HG03196 (cell line): ENCODE data around the gene PKD1.
"Not testable (repeated sequence)": the region's sequence is repeated elsewhere in the genome, so short reads cannot be mapped to it uniquely, and the experiment has no call there.

Source experiments
- ATAC-seq: cut with Tn5 transposase; IDR thresholded peaks from one replicate; pipeline ENCODE4 v1.9.1; 2021; ENCODE audit not compliant: unreplicated experiment

The PKD1 gene

GRCh38 chr16:2152695-2153506, 17.2 kb upstream of the PKD1 start:
- ATAC-seq, result no peak

DNA sequence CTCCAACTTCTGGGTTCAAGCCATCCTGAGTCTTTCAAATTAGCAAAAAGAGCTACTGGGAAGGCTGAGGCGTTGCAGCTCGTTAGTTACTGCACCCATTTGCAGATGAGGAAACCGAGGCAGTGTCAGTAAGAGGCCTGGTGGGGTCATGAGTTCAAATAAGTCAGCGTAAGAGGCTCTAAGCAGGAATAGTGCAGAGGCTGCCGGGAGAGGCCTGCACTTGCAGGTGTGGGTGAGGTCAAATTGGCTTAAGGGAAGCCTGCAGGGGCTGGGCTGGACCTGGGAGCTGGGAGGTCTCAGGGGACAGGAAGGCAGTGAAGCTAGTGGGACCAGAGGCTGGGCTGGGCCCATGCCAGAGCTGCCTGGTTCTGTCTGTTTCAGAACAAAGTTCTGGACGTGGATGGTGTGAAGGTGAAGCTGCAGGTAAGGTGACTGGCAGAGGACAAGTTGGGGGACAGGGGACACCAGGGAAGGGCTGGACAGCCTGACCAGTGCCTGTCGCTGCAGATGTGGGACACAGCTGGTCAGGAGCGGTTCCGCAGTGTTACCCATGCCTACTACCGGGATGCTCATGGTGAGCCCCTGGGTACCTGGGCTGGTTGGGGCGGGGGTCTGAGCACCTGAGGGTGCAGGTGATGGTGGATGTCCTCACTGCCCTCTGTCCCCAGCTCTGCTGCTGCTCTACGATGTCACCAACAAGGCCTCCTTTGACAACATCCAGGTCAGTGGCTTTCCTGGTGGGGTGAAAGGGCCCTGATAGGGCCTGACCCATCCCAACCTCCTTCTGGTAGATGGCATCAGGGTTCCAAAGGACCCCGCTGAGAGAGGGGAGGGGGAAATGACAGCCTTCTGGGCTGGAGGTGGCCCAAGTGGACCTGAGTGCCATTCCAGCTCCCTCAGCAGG, 15.7 kb upstream of the PKD1 start:
- no peak for ATAC-seq

DNA sequence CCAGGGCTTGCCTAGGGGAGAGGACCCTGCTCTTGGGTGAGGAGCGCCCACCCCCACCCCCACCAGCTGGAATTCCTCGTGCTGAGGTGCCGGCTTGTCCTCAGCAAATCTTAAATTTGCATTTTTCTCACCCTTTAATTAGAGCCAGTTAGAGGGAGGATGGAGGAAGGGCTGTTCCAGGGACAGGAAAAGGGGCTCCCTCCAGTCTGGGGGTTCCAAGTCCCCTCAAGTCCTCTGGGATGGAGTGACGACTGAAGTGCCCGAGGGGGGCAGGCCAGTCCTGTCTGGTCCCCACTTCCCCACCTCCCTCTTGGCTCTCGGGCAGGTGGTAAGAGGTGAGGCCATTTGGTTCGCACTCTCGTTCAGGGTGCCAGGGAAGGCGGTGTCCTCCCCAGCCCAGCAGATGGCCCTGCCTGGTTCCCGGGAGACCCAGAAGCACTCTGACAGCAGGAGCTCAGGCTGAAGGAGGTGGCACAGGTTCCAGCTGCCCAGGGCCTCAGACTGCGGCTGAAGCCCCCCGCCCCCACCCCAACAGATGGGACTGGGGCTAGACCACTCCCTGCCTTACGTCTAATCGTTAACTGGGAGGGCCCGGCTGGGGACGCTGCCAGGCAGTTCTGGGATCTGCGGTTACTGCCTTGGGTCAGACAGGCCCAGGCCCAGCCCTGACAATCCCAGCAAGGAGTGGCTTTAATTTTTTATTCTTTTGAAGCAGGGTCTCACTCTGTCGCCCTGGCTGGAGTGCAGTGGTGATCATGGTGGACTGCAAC, 14.9 kb upstream of the PKD1 start:
- no peak for ATAC-seq

- ATAC-seq, result no peak
Measured at GRCh38 chr16:2149630-2150417, 14.1 kb upstream of the PKD1 start.

DNA sequence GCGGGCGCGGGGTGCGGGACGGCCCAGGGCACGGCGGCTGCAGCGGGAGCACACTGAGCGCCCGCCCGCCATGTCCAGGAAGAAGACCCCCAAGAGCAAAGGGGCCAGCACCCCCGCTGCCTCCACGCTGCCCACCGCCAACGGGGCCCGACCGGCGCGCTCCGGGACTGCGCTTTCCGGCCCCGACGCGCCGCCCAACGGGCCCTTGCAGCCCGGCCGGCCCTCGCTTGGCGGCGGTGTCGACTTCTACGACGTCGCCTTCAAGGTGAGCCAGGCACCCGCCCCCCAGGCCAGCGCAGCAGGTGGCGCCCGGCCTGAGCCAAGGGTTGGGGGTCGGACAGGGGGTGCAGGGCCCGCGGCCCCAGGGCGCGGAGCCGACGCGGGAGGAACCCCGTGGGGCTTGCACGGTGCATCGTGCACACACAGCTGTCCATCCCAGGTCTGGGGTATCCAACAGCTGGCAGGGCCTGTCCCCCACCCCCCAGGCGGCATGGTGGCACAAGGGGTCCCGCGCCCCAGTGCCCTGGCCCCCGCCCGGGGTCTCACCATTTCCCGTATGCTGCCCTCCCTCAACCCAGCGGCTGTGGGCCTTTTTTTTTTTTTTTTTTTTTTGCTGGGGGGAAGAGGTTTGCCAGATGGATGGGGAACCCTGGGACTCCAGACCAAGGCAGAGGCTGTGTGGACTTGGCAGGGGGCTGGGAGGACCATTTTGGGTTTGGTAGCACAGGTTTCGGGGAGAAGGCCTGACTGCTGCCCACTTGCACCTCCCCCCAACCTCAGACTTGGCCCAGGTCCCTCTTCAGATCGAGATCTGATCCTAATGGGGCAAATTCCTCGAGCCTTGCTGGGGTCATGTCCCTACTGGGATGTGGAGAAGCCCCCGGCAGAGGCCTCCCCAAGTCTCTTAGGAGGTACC, 13.3 kb upstream of the PKD1 start:
- no peak for ATAC-seq

- no peak for ATAC-seq
Measured at GRCh38 chr16:2147981-2148671, 12.4 kb upstream of the PKD1 start, which contains the start of gene RAB26. TSS of gene RAB26 (plus strand) at chr16:2148625. CDS start at chr16:2148784, 159 bp downstream.

DNA sequence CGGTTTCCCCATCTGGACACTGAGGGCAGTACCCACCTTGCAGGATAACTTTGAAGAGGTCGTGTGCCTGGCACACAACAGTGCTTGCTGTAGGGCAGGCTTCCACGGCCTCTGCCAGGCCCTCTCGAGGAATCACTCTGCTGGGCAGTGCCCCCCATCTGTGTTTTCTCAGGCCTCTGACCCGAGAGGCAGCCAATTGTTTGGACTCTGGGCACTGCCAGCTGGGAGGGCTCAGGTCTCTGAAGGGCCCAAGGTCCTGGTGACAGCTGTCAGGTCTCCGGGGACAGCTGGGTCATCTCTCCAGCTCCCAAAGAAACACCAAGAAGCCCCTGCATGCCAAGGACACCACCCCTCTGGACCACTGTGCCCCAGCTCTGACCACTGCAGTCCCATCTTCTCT, 11.7 kb upstream of the PKD1 start:
- no peak for ATAC-seq

- no peak for ATAC-seq
Measured at GRCh38 chr16:2145843-2146242, 10.1 kb upstream of the PKD1 start.

DNA sequence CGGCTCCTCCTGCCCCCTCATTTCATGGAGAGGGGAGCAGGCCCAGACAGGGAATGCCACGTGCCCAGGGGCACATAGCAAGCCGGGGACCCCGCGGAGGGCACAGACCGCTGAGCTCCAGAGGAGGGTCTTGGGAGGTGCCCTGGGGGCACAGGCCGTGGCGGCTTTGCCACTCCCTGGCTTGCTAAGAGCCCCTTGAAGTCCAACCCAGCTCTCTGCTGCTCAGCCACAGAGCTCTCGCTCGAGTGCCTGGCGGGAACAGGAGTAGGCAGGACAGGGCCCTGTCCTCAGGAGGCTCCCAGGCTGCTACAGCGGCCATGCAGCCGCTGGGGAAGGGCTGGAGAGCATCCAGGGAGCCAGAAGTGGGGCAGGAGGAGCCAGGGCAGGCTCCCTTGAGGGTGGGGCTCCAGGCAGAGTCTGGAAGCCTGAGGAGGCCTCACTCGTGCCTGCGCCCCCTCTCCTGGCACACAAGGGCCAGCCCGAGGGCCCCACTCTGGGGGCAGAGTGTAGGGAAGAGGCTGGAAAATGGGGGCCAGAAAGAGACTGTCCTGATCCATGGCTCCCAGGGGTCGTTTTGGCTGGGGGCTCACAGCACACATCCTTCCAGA, 8.3 kb upstream of the PKD1 start:
- no peak for ATAC-seq

DNA sequence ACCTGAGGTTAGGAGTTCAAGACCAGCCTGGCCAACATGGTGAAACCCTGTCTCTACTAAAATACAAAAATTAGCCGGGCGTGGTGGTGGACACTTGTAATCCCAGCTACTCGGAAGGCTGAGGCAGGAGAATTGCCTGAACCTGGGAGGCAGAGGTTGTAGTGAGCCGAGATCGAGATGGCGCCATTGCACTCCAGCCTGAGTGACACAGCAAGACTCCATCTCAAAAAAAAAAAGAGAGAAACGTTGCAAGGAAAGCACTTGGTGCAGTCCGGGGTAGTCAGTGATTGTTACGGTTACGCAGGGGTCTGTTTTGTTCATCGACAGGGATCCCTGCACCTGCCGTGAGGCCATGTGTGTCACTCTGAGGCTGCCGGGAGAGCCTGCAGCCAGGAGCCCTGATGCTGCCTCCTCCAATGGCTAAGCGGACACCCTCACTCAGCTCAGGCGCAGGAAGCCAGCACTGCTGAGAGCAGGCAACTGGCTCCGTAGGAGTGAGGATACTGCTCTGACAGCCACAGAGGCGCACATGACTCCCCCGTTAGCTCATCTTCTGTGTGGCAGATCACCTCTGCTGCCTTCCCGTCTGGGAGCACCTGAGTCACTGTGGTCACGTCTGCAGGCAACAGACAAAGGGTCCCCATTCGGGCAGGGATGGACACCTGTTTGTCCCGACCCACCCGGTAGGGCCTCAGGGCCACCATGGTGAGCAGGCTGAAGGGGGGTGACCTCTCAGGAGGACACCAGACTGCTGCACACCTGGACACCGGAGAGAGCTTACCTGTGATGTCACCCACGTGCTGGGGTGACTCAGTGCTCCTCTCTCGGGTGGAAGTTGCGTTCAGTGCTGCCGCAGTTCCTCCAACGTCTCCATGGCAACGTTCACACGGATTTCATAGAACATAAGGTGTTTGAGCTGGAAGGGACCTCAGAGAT, 7.5 kb upstream of the PKD1 start:
- no peak for ATAC-seq

GRCh38 chr16:2135071-2135470, 627 bp downstream of the PKD1 start:
- ATAC-seq, result not testable (repeated sequence)

DNA sequence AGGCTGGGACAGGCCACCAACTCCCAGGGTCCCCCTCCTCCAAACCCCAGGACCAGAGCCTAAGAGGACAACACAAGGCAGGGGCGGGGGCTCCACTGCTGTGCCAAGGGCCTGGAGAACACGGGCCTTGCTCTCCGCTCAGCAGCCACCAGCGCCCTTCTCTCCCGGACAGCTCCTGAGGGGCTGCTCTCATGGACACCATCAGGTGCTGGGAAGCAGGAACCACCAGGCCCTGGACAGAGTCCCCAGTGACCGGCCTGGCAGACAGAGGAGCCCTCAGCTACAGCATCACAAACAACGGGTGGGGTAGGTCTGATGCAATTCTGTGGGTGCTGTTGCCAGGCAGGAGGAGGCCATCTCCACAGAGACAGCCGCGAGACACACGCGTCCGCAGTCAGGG, 1.9 kb downstream of the PKD1 start:
- not testable (repeated sequence) for ATAC-seq

- not testable (repeated sequence) for ATAC-seq
Measured at GRCh38 chr16:2129890-2130447, 5.7 kb downstream of the PKD1 start.

GRCh38 chr16:2129251-2129650, 6.4 kb downstream of the PKD1 start:
- not testable (repeated sequence) for ATAC-seq

- not testable (repeated sequence) for ATAC-seq
Measured at GRCh38 chr16:2127630-2128280, 7.9 kb downstream of the PKD1 start.

DNA sequence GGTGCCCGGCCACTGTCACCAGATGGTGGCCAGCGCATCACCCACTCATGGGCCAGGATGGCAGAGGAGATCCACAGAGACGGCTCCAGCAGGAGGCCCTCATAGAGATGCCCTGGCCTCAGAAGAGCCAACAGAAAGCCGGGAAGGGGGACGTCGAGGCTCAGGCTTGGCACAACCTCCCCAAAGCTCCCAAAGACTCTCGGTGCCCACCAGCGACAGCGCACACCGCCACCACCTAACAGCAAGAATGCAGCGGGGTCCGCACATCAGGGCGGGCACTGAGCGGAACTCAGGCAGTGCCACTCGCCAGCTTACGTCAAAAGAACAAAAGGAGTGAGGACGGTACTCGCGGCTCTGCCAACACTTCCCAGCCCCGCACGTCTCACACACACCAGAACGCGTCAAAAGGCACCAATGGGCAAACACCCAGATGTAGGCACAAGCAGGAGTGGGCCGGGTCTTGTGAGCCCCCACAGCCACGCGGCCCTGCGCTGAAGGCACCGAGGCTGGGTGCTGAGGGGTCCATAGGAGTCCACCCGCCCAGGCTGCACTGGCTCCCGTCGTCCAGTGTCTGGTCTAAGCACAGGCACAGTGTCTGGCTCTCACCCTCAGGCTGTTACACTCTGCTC, 8.7 kb downstream of the PKD1 start:
- not testable (repeated sequence) for ATAC-seq
